K562 (cell line): ENCODE data around the gene PHACTR3.

Experiments used
- CREB1 ChIP-seq, 2 experiments: sonication (generic) in 1 of 2; formaldehyde crosslinking in 1 of 2; IDR thresholded peaks; 2 replicates each; pipeline versions ENCODE4 v1.6.1 to v1.8.0; 2012 to 2022; ENCODE audit warnings: inconsistent platforms in 1 of 2, mild to moderate bottlenecking in 1 of 2, missing genetic modification reagents in 1 of 2, moderate library complexity in 1 of 2
- MAFK ChIP-seq: IDR thresholded peaks from 2 replicates; pipeline ENCODE4 v1.6.1; 2011; ENCODE audit warnings: low read length, improper control_type of control experiment
- SIX5 ChIP-seq, 2 experiments: IDR thresholded peaks; 2 replicates each; pipeline ENCODE4 v1.6.1; 2011; ENCODE audit warnings: low read length in 2 of 2, borderline replicate concordance in 1 of 2, low read depth in 1 of 2, mild to moderate bottlenecking in 1 of 2, moderate library complexity in 1 of 2; ENCODE audit not compliant: insufficient read depth in 1 of 2
- ZNF174 ChIP-seq: fragments of 250-450 bp; sonication (Bioruptor Pico); IDR thresholded peaks from 2 replicates; pipeline ENCODE4 v1.4.0; 2020; ENCODE audit warnings: mild to moderate bottlenecking

- TF ChIP-seq CREB1 (IDR thresholded peaks at IDR 0.05): no peak
- no peak for TF ChIP-seq CREB1 (CRISPR knock-in tag; IDR thresholded peaks at IDR 0.05)
- no peak for TF ChIP-seq ZNF174 (CRISPR knock-in tag)
- no peak for TF ChIP-seq MAFK
- TF ChIP-seq SIX5 (IDR thresholded peaks at IDR 0.05; ENCODE audit: borderline replicate concordance in 1 of 2, insufficient read depth in 1 of 2, low read depth in 1 of 2, low read length in 2 of 2): no peak
These were observed 57.8 kb downstream of the PHACTR3 start for GRCh38 chr20:59662161-59662560.
